Activated naive CD4-positive, alpha-beta T cell treated with anti-CD3 and anti-CD28 coated beads for 36 hours (primary cell): ENCODE results near the gene MROH2A. TPM values are rescaled to one million over a fixed set of nuclear protein-coding genes. Genes with fewer than 3 reads are reported as not detected.

Source experiments
- CTCF ChIA-PET: fragments of 350-600 bp; sonication (Branson Sonifier 250); formaldehyde crosslinking; loops from one replicate; lab custom pipeline; 2021; ENCODE audit warnings: antibody characterized with exemption; lab: Charles Lee
- DNase-seq: peaks from one replicate; pipeline ENCODE4 v3.0.0-alpha.2; 2020
- H3K27ac Mint-ChIP-seq: one replicate; pipeline ENCODE4 v1.8.0; 2021; ENCODE audit warnings: mild to moderate bottlenecking, mixed read lengths
- H3K27me3 Mint-ChIP-seq: one replicate; pipeline ENCODE4 v1.8.0; 2021; ENCODE audit warnings: low read depth, mixed read lengths
- H3K36me3 Mint-ChIP-seq: one replicate; pipeline ENCODE4 v1.8.0; 2021; ENCODE audit warnings: low read depth, mixed read lengths
- H3K4me1 Mint-ChIP-seq: one replicate; pipeline ENCODE4 v1.8.0; 2021; ENCODE audit warnings: low read depth, mixed read lengths
- H3K4me3 Mint-ChIP-seq: one replicate; pipeline ENCODE4 v1.8.0; 2021; ENCODE audit warnings: mild to moderate bottlenecking, moderate library complexity, mixed read lengths
- H3K9me3 Mint-ChIP-seq: one replicate; pipeline ENCODE4 v1.8.0; 2021; ENCODE audit warnings: mixed read lengths
- intact Hi-C: fragments of 100-400 bp; cut with micrococcal nuclease; formaldehyde crosslinking; loops from one replicate; pipeline ENCODE4 v1.15.1; 2023
- total RNA-seq, 2 experiments: library from RNA; stranded (reverse); gene quantifications; one replicate each; pipeline ENCODE4 v1.2.3, GENCODE V29; 2021

The MROH2A gene
- total RNA-seq, 2 experiments from 2014 or later, result not detected

GRCh38 chr2:233831011-233831721, 53.0 kb downstream of the MROH2A start:
- intact Hi-C loops, result no loop called here
- Mint-ChIP-seq H3K4me3 (no peak overlapping the region), H3K36me3 (peaks cover 15% of the 10 kb centered on the region), H3K27ac (no peak overlapping the region), H3K4me1 (no peaks in the 10 kb centered on the region), H3K9me3 (no peaks in the 10 kb centered on the region), H3K27me3 (no peaks in the 10 kb centered on the region)
- DNase-seq, result no peak
- CTCF ChIA-PET, result interaction anchor here (0.5 kb wide), 1 partner anchor 23 kb away, joined by 3 read pairs; the partner anchor contains the start of gene HJURP

- CTCF ChIA-PET, result interaction anchor here (0.7 kb wide), 1 partner anchor 56 kb away, joined by 4 read pairs; no protein-coding TSS in a partner anchor
- Mint-ChIP-seq H3K27ac (no peak overlapping the region), H3K36me3 (peaks cover 22% of the 10 kb centered on the region), H3K4me1 (no peaks in the 10 kb centered on the region), H3K4me3 (no peak overlapping the region), H3K27me3 (no peaks in the 10 kb centered on the region), H3K9me3 (no peaks in the 10 kb centered on the region)
- no peak for DNase-seq
- intact Hi-C loops, result no loop called here
Observed at GRCh38 chr2:233831861-233832260, 53.7 kb downstream of the MROH2A start.

GRCh38 chr2:233832414-233832813, 54.3 kb downstream of the MROH2A start:
- CTCF ChIA-PET, result interaction anchor here (0.7 kb wide), 1 partner anchor 55 kb away, joined by 4 read pairs; no protein-coding TSS in a partner anchor
- no peaks in the 10 kb centered on the region for H3K4me1 Mint-ChIP-seq
- intact Hi-C loops, result no loop called here
- H3K36me3 Mint-ChIP-seq, result peaks cover 27% of the 10 kb centered on the region
- H3K4me3 Mint-ChIP-seq, result no peak overlapping the region
- no peaks in the 10 kb centered on the region for H3K27me3 Mint-ChIP-seq
- no peak for DNase-seq
- no peaks in the 10 kb centered on the region for H3K9me3 Mint-ChIP-seq
- H3K27ac Mint-ChIP-seq, result no peak overlapping the region

GRCh38 chr2:233832869-233833311, 54.8 kb downstream of the MROH2A start:
- H3K9me3 Mint-ChIP-seq, result no peaks in the 10 kb centered on the region

GRCh38 chr2:233833345-233833744, 55.2 kb downstream of the MROH2A start:
- CTCF ChIA-PET, result interaction anchor here (0.5 kb wide), 1 partner anchor 165 kb away, joined by 4 read pairs; no protein-coding TSS in a partner anchor

More at GRCh38 chr2:233832869-233833311, 54.8 kb downstream of the MROH2A start:
- no peak overlapping the region for H3K4me3 Mint-ChIP-seq
- no peak for DNase-seq
- H3K27ac Mint-ChIP-seq, result no peak overlapping the region
- CTCF ChIA-PET, result interaction anchor here (0.5 to 0.7 kb wide), 2 partner anchors 55 to 165 kb away, joined by 4 read pairs; no protein-coding TSS in a partner anchor
- intact Hi-C loops, result no loop called here
- peaks cover 32% of the 10 kb centered on the region for H3K36me3 Mint-ChIP-seq
- H3K27me3 Mint-ChIP-seq, result no peaks in the 10 kb centered on the region
- H3K4me1 Mint-ChIP-seq, result no peaks in the 10 kb centered on the region

GRCh38 chr2:233835230-233836186, 57.4 kb downstream of the MROH2A start:
- Mint-ChIP-seq H3K4me1 (peaks cover 10% of the 10 kb centered on the region), H3K4me3 (no peak overlapping the region), H3K27ac (no peak overlapping the region), H3K9me3 (no peaks in the 10 kb centered on the region), H3K27me3 (no peaks in the 10 kb centered on the region), H3K36me3 (peaks cover 58% of the 10 kb centered on the region)
- CTCF ChIA-PET, result interaction anchor here (1.4 to 1.7 kb wide), 2 partner anchors 11 to 124 kb away, joined by 3 read pairs; no protein-coding TSS in a partner anchor
- DNase-seq, result no peak
- intact Hi-C loops, result no loop called here

More at GRCh38 chr2:233833345-233833744, 55.2 kb downstream of the MROH2A start:
- Mint-ChIP-seq H3K4me1 (peaks cover 2% of the 10 kb centered on the region), H3K4me3 (no peak overlapping the region), H3K27ac (no peak overlapping the region), H3K9me3 (no peaks in the 10 kb centered on the region), H3K36me3 (peaks cover 36% of the 10 kb centered on the region), H3K27me3 (no peaks in the 10 kb centered on the region)
- intact Hi-C loops, result no loop called here
- DNase-seq, result no peak

GRCh38 chr2:233836359-233836758, 58.2 kb downstream of the MROH2A start:
- no peaks in the 10 kb centered on the region for H3K27me3 Mint-ChIP-seq
- peaks cover 67% of the 10 kb centered on the region for H3K36me3 Mint-ChIP-seq
- no peak overlapping the region for H3K4me3 Mint-ChIP-seq
- no peak for DNase-seq
- no peak overlapping the region for H3K27ac Mint-ChIP-seq
- no peaks in the 10 kb centered on the region for H3K9me3 Mint-ChIP-seq
- intact Hi-C loops, result no loop called here
- CTCF ChIA-PET, result no interaction called here
- peaks cover 10% of the 10 kb centered on the region for H3K4me1 Mint-ChIP-seq

GRCh38 chr2:233837694-233838229, 59.6 kb downstream of the MROH2A start:
- Mint-ChIP-seq H3K36me3 (peaks cover 81% of the 10 kb centered on the region), H3K4me3 (no peak overlapping the region), H3K4me1 (peaks cover 10% of the 10 kb centered on the region), H3K9me3 (no peaks in the 10 kb centered on the region), H3K27ac (no peak overlapping the region), H3K27me3 (no peaks in the 10 kb centered on the region)
- intact Hi-C loops, result no loop called here
- CTCF ChIA-PET, result interaction anchor here (0.7 kb wide), 1 partner anchor 110 kb away, joined by 5 read pairs; no protein-coding TSS in a partner anchor
- no peak for DNase-seq

- Mint-ChIP-seq H3K27me3 (no peaks in the 10 kb centered on the region), H3K4me3 (no peak overlapping the region), H3K4me1 (peaks cover 10% of the 10 kb centered on the region), H3K27ac (no peak overlapping the region), H3K9me3 (no peaks in the 10 kb centered on the region), H3K36me3 (peaks cover 85% of the 10 kb centered on the region)
- intact Hi-C loops, result no loop called here
- no peak for DNase-seq
- CTCF ChIA-PET, result no interaction called here
Observed at GRCh38 chr2:233838251-233838650, 60.1 kb downstream of the MROH2A start.

- CTCF ChIA-PET, result no interaction called here
- DNase-seq, result no peak
- Mint-ChIP-seq H3K36me3 (peaks cover 92% of the 10 kb centered on the region), H3K27me3 (no peaks in the 10 kb centered on the region), H3K9me3 (no peaks in the 10 kb centered on the region), H3K4me1 (peaks cover 10% of the 10 kb centered on the region), H3K27ac (no peak overlapping the region), H3K4me3 (no peak overlapping the region)
- intact Hi-C loops, result no loop called here
Observed at GRCh38 chr2:233838726-233839446, 60.8 kb downstream of the MROH2A start.

- intact Hi-C loops, result no loop called here
- no peak overlapping the region for H3K27ac Mint-ChIP-seq
- H3K9me3 Mint-ChIP-seq, result no peaks in the 10 kb centered on the region
- H3K27me3 Mint-ChIP-seq, result no peaks in the 10 kb centered on the region
- peaks cover 96% of the 10 kb centered on the region for H3K36me3 Mint-ChIP-seq
- CTCF ChIA-PET, result no interaction called here
- DNase-seq, result no peak
- H3K4me3 Mint-ChIP-seq, result no peak overlapping the region
- peaks cover 10% of the 10 kb centered on the region for H3K4me1 Mint-ChIP-seq
Observed at GRCh38 chr2:233839447-233839820, 61.3 kb downstream of the MROH2A start.
